Fibroblast of skin of right quadriceps (primary cell): ENCODE measurements around the gene STARD13.
A peak's percentile ranks its signal among the peaks of the same experiment; 100 is the strongest.

Experiments used
- DNase-seq: peaks from one replicate; pipeline ENCODE4 v3.0.0-alpha.2; 2013

Gene STARD13

GRCh38 chr13:33277037-33277740, 8.4 kb downstream of the STARD13 start:
- DNase-seq, result no peak

GRCh38 chr13:33276570-33276969, 9.0 kb downstream of the STARD13 start:
- DNase-seq, result peak; percentile 54

GRCh38 chr13:33275916-33276315, 9.6 kb downstream of the STARD13 start:
- peak; percentile 77 for DNase-seq

- DNase-seq, result no peak
Measured at GRCh38 chr13:33274264-33274663, 11.3 kb downstream of the STARD13 start.

- no peak for DNase-seq
Measured at GRCh38 chr13:33272531-33273124, 12.9 kb downstream of the STARD13 start.

GRCh38 chr13:33271759-33272158, 13.8 kb downstream of the STARD13 start:
- no peak for DNase-seq

GRCh38 chr13:33270895-33271538, 14.5 kb downstream of the STARD13 start:
- no peak for DNase-seq

GRCh38 chr13:33265607-33266006, 19.9 kb downstream of the STARD13 start:
- no peak for DNase-seq

GRCh38 chr13:33265133-33265532, 20.4 kb downstream of the STARD13 start:
- no peak for DNase-seq

GRCh38 chr13:33264620-33264978, 21.0 kb downstream of the STARD13 start:
- DNase-seq, result no peak

- no peak for DNase-seq
Measured at GRCh38 chr13:33263976-33264619, 21.5 kb downstream of the STARD13 start.

- no peak for DNase-seq
Measured at GRCh38 chr13:33263484-33263883, 22.1 kb downstream of the STARD13 start.

- no peak for DNase-seq
Measured at GRCh38 chr13:33262997-33263396, 22.6 kb downstream of the STARD13 start.

- no peak for DNase-seq
Measured at GRCh38 chr13:33262594-33262993, 23.0 kb downstream of the STARD13 start.

GRCh38 chr13:33262062-33262487, 23.5 kb downstream of the STARD13 start:
- DNase-seq, result no peak

GRCh38 chr13:33261387-33262061, 24.0 kb downstream of the STARD13 start:
- no peak for DNase-seq

- DNase-seq, result no peak
Measured at GRCh38 chr13:33260168-33261098, 25.1 kb downstream of the STARD13 start.

- no peak for DNase-seq
Measured at GRCh38 chr13:33259296-33259695, 26.3 kb downstream of the STARD13 start.

GRCh38 chr13:33258808-33259193, 26.8 kb downstream of the STARD13 start:
- DNase-seq, result no peak

- peak; percentile 76 for DNase-seq
Measured at GRCh38 chr13:33257841-33258807, 27.4 kb downstream of the STARD13 start.
